Esophagus squamous epithelium (tissue), 5 donors: Measurements from ENCODE around the gene IL18R1. TPM values are rescaled to one million over a fixed set of nuclear protein-coding genes. Genes with fewer than 3 reads are reported as not detected.

Experiments used
- DNase-seq: peaks from one replicate; lab custom pipeline; 2025; lab: John Stamatoyannopoulos, UW
- H3K27ac ChIP-seq, 4 donors: fragments of 200-600 bp; sonication (generic); one replicate each; pipeline ENCODE4 v1.5.1; 2016 to 2019; ENCODE audit warnings: mild to moderate bottlenecking in 1 of 4
- H3K27me3 ChIP-seq, 4 donors: fragments of 200-600 bp; sonication (generic); 1 replicate in 3 of 4; 2 replicates in 1 of 4; pipeline versions ENCODE4 v1.5.1 to v1.6.0; 2017 to 2021; ENCODE audit warnings: antibody characterized with exemption in 1 of 4
- H3K36me3 ChIP-seq, 3 donors: fragments of 200-600 bp; sonication (generic); one replicate each; pipeline ENCODE4 v1.5.1; 2016 to 2019
- H3K4me1 ChIP-seq, 3 donors: fragments of 200-600 bp; sonication (generic); one replicate each; pipeline ENCODE4 v1.5.1; 2017 to 2019
- H3K4me3 ChIP-seq, 4 donors: fragments of 200-600 bp; sonication (generic); 1 replicate in 3 of 4; 2 replicates in 1 of 4; pipeline ENCODE4 v1.5.1; 2016 to 2019; ENCODE audit warnings: mild to moderate bottlenecking in 2 of 4, moderate library complexity in 1 of 4
- H3K9me3 ChIP-seq, 3 donors: fragments of 200-600 bp; sonication (generic); one replicate each; pipeline ENCODE4 v1.5.1; 2016 to 2019
- CTCF ChIP-seq, 6 experiments: fragments of 450-650 bp in 4 of 6; fragments of 200-600 bp in 2 of 6; sonication (generic) in 2 of 6; IDR thresholded peaks; one replicate each; pipeline ENCODE4 v1.5.1; 2016 to 2019; ENCODE audit warnings: antibody characterized with exemption in 6 of 6, mild to moderate bottlenecking in 4 of 6, moderate library complexity in 4 of 6
- POLR2A ChIP-seq, 4 donors: fragments of 450-650 bp; IDR thresholded peaks; one replicate each; pipeline ENCODE4 v1.6.1; 2017; ENCODE audit warnings: antibody characterized with exemption in 4 of 4, mild to moderate bottlenecking in 4 of 4, moderate library complexity in 3 of 4
- WGBS, 2 donors: methylation state at CpG; one replicate each; pipeline ENCODE4 v1.1.5; 2018; 5-methylcytosine and 5-hydroxymethylcytosine counted together
- intact Hi-C: fragments of 100-400 bp; cut with DNase I; formaldehyde crosslinking; loops from one replicate; pipeline ENCODE4 v1.15.0; 2022
- total RNA-seq, 4 donors: library from RNA; depleted of rRNA; stranded (reverse); fragments of >200 nt; gene quantifications; one replicate each; pipeline ENCODE4 v1.1.0, GENCODE V29; 2016
- donor health status: DM: yes; HTN: yes; CAD: no.

Gene IL18R1
- total RNA-seq, 4 donors from 2014 or later = 0.45 to 5.5 (median 1.8) TPM

GRCh38 chr2:102421890-102422759, 66.5 kb downstream of the IL18R1 start:
- no peaks in the 10 kb centered on the region for H3K27me3 ChIP-seq
- intact Hi-C loops = no loop called here

GRCh38 chr2:102422910-102423309, 67.3 kb downstream of the IL18R1 start, which contains the start of gene IL18RAP:
IL18RAP (plus strand) TSS chr2:102423160; CDS start chr2:102423278, 118 bp downstream.
- TF ChIP-seq POLR2A (IDR thresholded peaks at IDR 0.05) = no peak
- TF ChIP-seq CTCF (IDR thresholded peaks at IDR 0.05) = no peak
- 37 to 48% methylated on average over 3 of the region's 3 CpGs for WGBS, 2 donors
- Histone ChIP-seq H3K9me3 (no peaks in the 10 kb centered on the region), H3K4me1 (no peaks in the 10 kb centered on the region), H3K27ac (no peak within 1 kb of the TSS), H3K4me3 (no peak within 1 kb of the TSS), H3K27me3 (no peaks in the 10 kb centered on the region), H3K36me3 (no peaks in the 10 kb centered on the region)
- DNase-seq = no peak
- intact Hi-C loops = no loop called here

More at GRCh38 chr2:102421890-102422759, 66.5 kb downstream of the IL18R1 start:
- Histone ChIP-seq H3K4me3 (no peak overlapping the region), H3K27ac (no peak overlapping the region), H3K36me3 (no peaks in the 10 kb centered on the region), H3K4me1 (no peaks in the 10 kb centered on the region), H3K9me3 (no peaks in the 10 kb centered on the region)
- DNase-seq = no peak
- TF ChIP-seq POLR2A (IDR thresholded peaks at IDR 0.05) = no peak
- TF ChIP-seq CTCF (IDR thresholded peaks at IDR 0.05) = no peak
- WGBS, 2 donors = 64 to 66% methylated on average over 5 of the region's 5 CpGs

GRCh38 chr2:102423368-102423767, 67.8 kb downstream of the IL18R1 start:
- TF ChIP-seq POLR2A (IDR thresholded peaks at IDR 0.05) (no peak), CTCF (IDR thresholded peaks at IDR 0.05) (no peak)
- Histone ChIP-seq H3K36me3 (no peaks in the 10 kb centered on the region), H3K9me3 (no peaks in the 10 kb centered on the region), H3K27ac (no peak overlapping the region), H3K4me3 (no peak overlapping the region), H3K27me3 (no peaks in the 10 kb centered on the region), H3K4me1 (no peaks in the 10 kb centered on the region)
- intact Hi-C loops = no loop called here
- WGBS, 2 donors = 46 to 63% methylated on average over 2 of the region's 2 CpGs
- DNase-seq = no peak

GRCh38 chr2:102424754-102425153, 69.2 kb downstream of the IL18R1 start:
- Histone ChIP-seq H3K27ac (no peak overlapping the region), H3K4me1 (no peaks in the 10 kb centered on the region), H3K9me3 (no peaks in the 10 kb centered on the region), H3K27me3 (no peaks in the 10 kb centered on the region), H3K36me3 (no peaks in the 10 kb centered on the region), H3K4me3 (no peak overlapping the region)
- DNase-seq = no peak
- intact Hi-C loops = no loop called here
- 43 to 66% methylated on average over 3 of the region's 3 CpGs for WGBS, 2 donors
- TF ChIP-seq CTCF (IDR thresholded peaks at IDR 0.05) = no peak
- no peak for TF ChIP-seq POLR2A (IDR thresholded peaks at IDR 0.05)

GRCh38 chr2:102425441-102426132, 70.0 kb downstream of the IL18R1 start:
- intact Hi-C loops = no loop called here
- DNase-seq = no peak
- H3K4me1 ChIP-seq = no peaks in the 10 kb centered on the region
- H3K4me3 ChIP-seq = no peak overlapping the region
- no peak overlapping the region for H3K27ac ChIP-seq
- H3K36me3 ChIP-seq = no peaks in the 10 kb centered on the region
- no peaks in the 10 kb centered on the region for H3K27me3 ChIP-seq
- 40 to 50% methylated on average over 5 of the region's 5 CpGs for WGBS, 2 donors
- no peaks in the 10 kb centered on the region for H3K9me3 ChIP-seq
- TF ChIP-seq CTCF (IDR thresholded peaks at IDR 0.05) (no peak), POLR2A (IDR thresholded peaks at IDR 0.05) (no peak)
